ENCODE measurements around the gene GDF15.
"Not testable (repeated sequence)": the region's sequence is repeated elsewhere in the genome, so short reads cannot be mapped to it uniquely, and the experiment has no call there.

- TF ChIP-seq CTCF (IDR thresholded peaks at IDR 0.05; ENCODE audit: insufficient read depth, low read length, poor library complexity, severe bottlenecking); EZH2phosphoT487 (conservative IDR thresholded peaks at IDR 0.05; ENCODE audit: low read length): not testable (repeated sequence)
Measured at GRCh38 chr19:18405754-18406153, 19.8 kb downstream of the GDF15 start.
